HEK293 (cell line): ENCODE measurements around the gene HOATZ.

Experiments used
- CTCF ChIA-PET: fragments of 350-600 bp; formaldehyde crosslinking; extraction: SDS; loops from one replicate; lab custom pipeline; 2021; ENCODE audit warnings: antibody characterized with exemption; lab: Yijun Ruan, JAX
- POLR2A ChIA-PET: fragments of 300-600 bp; formaldehyde crosslinking; extraction: SDS; loops from one replicate; lab custom pipeline; 2020; ENCODE audit warnings: antibody characterized with exemption, inconsistent platforms; lab: Yijun Ruan, JAX
- H3K27ac ChIP-seq: fragments of 200-500 bp; sonication (Bioruptor generic); 2 replicates; pipeline ENCODE4 v1.5.1; 2014; ENCODE audit warnings: low read depth, low read length, control low read depth, inconsistent platforms; ENCODE audit errors: extremely low read depth
- H3K36me3 ChIP-seq, 2 experiments: fragments of 200-500 bp in 1 of 2; sonication (Bioruptor generic) in 1 of 2; 1 replicate in 1 of 2; 2 replicates in 1 of 2; pipeline ENCODE4 v1.5.1; 2014 to 2017; ENCODE audit warnings: inconsistent platforms in 2 of 2, low read length in 2 of 2; ENCODE audit not compliant: control insufficient read depth in 2 of 2, insufficient read depth in 1 of 2
- H3K4me1 ChIP-seq: fragments of 200-500 bp; sonication (Bioruptor generic); 2 replicates; pipeline ENCODE4 v1.5.1; 2014; ENCODE audit warnings: mild to moderate bottlenecking, low read length, inconsistent platforms; ENCODE audit not compliant: control insufficient read depth, insufficient read depth
- H3K4me3 ChIP-seq: 2 replicates; pipeline ENCODE4 v1.5.1; 2011; ENCODE audit warnings: low read depth, mild to moderate bottlenecking, control low read depth, low read length, moderate library complexity
- H3K9me3 ChIP-seq: fragments of 200-500 bp; sonication (Bioruptor generic); 2 replicates; pipeline ENCODE4 v1.5.1; 2014; ENCODE audit warnings: low read depth, low read length, inconsistent platforms; ENCODE audit not compliant: control insufficient read depth, insufficient read depth
- BCL11B ChIP-seq: fragments of 450-650 bp; formaldehyde crosslinking; IDR thresholded peaks from 2 replicates; pipeline ENCODE4 v1.5.1; 2016; ENCODE audit warnings: low read depth, missing biosample characterization, missing genetic modification characterization
- GLIS1 ChIP-seq: fragments of 450-650 bp; formaldehyde crosslinking; IDR thresholded peaks from 2 replicates; pipeline ENCODE4 v1.5.1; 2016; ENCODE audit warnings: missing biosample characterization, missing genetic modification characterization
- GLIS2 ChIP-seq: fragments of 450-650 bp; formaldehyde crosslinking; IDR thresholded peaks from 2 replicates; pipeline ENCODE4 v1.5.1; 2016; ENCODE audit warnings: missing biosample characterization, missing genetic modification characterization
- KLF17 ChIP-seq: fragments of 450-650 bp; formaldehyde crosslinking; IDR thresholded peaks from 2 replicates; pipeline ENCODE4 v1.5.1; 2016; ENCODE audit warnings: missing biosample characterization, missing genetic modification characterization
- MYNN ChIP-seq: fragments of 450-650 bp; formaldehyde crosslinking; IDR thresholded peaks from 2 replicates; pipeline ENCODE4 v1.5.1; 2016; ENCODE audit warnings: missing biosample characterization, missing genetic modification characterization, borderline replicate concordance
- PRDM1 ChIP-seq: fragments of 450-650 bp; formaldehyde crosslinking; IDR thresholded peaks from 2 replicates; pipeline ENCODE4; 2016; ENCODE audit warnings: missing biosample characterization, missing genetic modification characterization
- SCRT1 ChIP-seq: fragments of 450-650 bp; formaldehyde crosslinking; IDR thresholded peaks from 2 replicates; pipeline ENCODE4 v1.5.1; 2016; ENCODE audit warnings: missing biosample characterization, missing genetic modification characterization, borderline replicate concordance
- ZBTB17 ChIP-seq: fragments of 450-650 bp; formaldehyde crosslinking; IDR thresholded peaks from 2 replicates; pipeline ENCODE4 v1.5.1; 2016; ENCODE audit warnings: missing biosample characterization, missing genetic modification characterization
- ZNF157 ChIP-seq: fragments of 450-650 bp; formaldehyde crosslinking; IDR thresholded peaks from 2 replicates; pipeline ENCODE4 v1.5.1; 2016; ENCODE audit warnings: missing biosample characterization, missing genetic modification characterization
- ZNF184 ChIP-seq: fragments of 450-650 bp; IDR thresholded peaks from 2 replicates; pipeline ENCODE4 v1.5.1; 2018; ENCODE audit warnings: missing biosample characterization, mild to moderate bottlenecking, missing genetic modification characterization
- ZNF324 ChIP-seq: fragments of 450-650 bp; formaldehyde crosslinking; IDR thresholded peaks from 2 replicates; pipeline ENCODE4 v1.5.1; 2016; ENCODE audit warnings: missing biosample characterization, missing genetic modification characterization
- ZNF335 ChIP-seq: fragments of 450-650 bp; formaldehyde crosslinking; conservative IDR thresholded peaks from 2 replicates; pipeline ENCODE4 v1.5.1; 2016; ENCODE audit warnings: missing biosample characterization, missing genetic modification characterization
- ZNF341 ChIP-seq: fragments of 450-650 bp; formaldehyde crosslinking; IDR thresholded peaks from 2 replicates; pipeline ENCODE4; 2016; ENCODE audit warnings: low read depth, missing biosample characterization, missing genetic modification characterization
- ZNF658 ChIP-seq: fragments of 450-650 bp; formaldehyde crosslinking; IDR thresholded peaks from 2 replicates; pipeline ENCODE4; 2016; ENCODE audit warnings: missing biosample characterization, missing genetic modification characterization
- ZNF692 ChIP-seq: fragments of 450-650 bp; formaldehyde crosslinking; IDR thresholded peaks from 2 replicates; pipeline ENCODE4 v1.5.1; 2016; ENCODE audit warnings: missing biosample characterization, missing genetic modification characterization
- TF ChIP-seq, protein P1 (sequence below): fragments of 450-650 bp; IDR thresholded peaks from 2 replicates; pipeline ENCODE4 v1.5.1; 2018; ENCODE audit warnings: missing biosample characterization, mild to moderate bottlenecking, missing genetic modification characterization
- TF ChIP-seq, protein P2 (sequence below): fragments of 450-650 bp; formaldehyde crosslinking; optimal IDR thresholded peaks from 2 replicates; pipeline ENCODE3; 2016; ENCODE audit warnings: missing biosample characterization, mild to moderate bottlenecking, missing genetic modification characterization

Gene HOATZ

DNA sequence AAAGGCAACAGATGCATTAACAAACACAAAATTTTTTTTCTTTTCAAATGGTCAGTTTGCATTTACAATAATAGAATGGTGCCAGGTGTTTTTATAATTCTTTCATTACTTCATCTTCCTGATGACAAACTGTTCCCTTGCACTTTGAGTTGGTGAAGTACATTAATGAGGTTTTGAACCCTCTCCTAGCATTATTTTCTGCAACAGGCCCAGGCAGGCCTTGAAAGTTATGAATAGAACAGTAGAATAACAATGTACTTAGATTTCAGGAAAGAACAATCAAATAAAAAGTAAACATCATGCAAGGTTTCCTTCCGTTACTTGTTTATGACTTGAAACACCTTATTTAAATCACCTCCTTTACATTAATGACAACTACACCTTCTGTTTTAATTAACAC is 12.0 kb upstream of the HOATZ start (continued):
- TF ChIP-seq KLF17 (tag by site-specific recombination) (no peak), MYNN (no peak)
- TF ChIP-seq, protein P1, sequence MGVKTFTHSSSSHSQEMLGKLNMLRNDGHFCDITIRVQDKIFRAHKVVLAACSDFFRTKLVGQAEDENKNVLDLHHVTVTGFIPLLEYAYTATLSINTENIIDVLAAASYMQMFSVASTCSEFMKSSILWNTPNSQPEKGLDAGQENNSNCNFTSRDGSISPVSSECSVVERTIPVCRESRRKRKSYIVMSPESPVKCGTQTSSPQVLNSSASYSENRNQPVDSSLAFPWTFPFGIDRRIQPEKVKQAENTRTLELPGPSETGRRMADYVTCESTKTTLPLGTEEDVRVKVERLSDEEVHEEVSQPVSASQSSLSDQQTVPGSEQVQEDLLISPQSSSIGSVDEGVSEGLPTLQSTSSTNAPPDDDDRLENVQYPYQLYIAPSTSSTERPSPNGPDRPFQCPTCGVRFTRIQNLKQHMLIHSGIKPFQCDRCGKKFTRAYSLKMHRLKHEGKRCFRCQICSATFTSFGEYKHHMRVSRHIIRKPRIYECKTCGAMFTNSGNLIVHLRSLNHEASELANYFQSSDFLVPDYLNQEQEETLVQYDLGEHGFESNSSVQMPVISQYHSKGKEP, result no peak

DNA sequence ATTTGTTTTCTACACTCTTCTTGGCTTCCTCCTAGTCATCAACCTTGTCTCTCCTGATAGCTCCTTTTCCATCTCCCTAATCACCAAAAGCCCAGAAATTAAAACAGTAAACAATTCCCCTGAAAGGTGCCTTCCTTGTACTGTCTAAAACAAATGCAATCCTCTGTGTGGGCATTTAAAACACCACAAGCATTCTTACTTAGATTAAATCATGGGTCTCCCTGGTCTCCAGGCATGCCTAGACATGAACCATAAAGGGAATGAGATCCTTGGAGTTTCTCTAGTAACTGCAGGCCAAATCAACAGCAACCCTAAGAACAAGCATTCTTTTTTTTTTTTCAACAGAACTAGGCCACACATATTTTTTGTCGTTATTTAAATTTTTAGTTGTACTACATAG is 4.3 kb upstream of the HOATZ start:
- TF ChIP-seq GLIS1 (tag by site-specific recombination) (0 out of 2 replicates have a peak, but pooled peaks have one; percentile 7), BCL11B (tag by site-specific recombination) (no peak), ZNF692 (peak; percentile 67; the same call in 1 of the 2 replicates), ZNF335 (0 out of 2 replicates have a peak, but pooled peaks have one; percentile 17)
- Histone ChIP-seq H3K9me3 (no peaks in the 10 kb centered on the region), H3K36me3 (no peaks in the 10 kb centered on the region), H3K4me1 (no peaks in the 10 kb centered on the region), H3K4me3 (no peak overlapping the region), H3K27ac (no peak overlapping the region)
- ChIA-PET CTCF (no interaction called here), POLR2A (interaction anchor here (0.7 kb wide), 1 partner anchor 1375 kb away, joined by 4 read pairs; no protein-coding TSS in a partner anchor)

- Histone ChIP-seq H3K27ac (no peak within 1 kb of the TSS), H3K4me3 (no peak within 1 kb of the TSS), H3K4me1 (no peaks in the 10 kb centered on the region), H3K36me3 (no peaks in the 10 kb centered on the region), H3K9me3 (no peaks in the 10 kb centered on the region)
- ChIA-PET CTCF (interaction anchor here (0.9 to 1.4 kb wide), 3 partner anchors 13 to 329 kb away, joined by 3 read pairs; no protein-coding TSS in a partner anchor), POLR2A (no interaction called here)
- TF ChIP-seq ZNF324 (no peak), ZBTB17 (tag by site-specific recombination) (peak; percentile 26; the same call in 1 of the 2 replicates), ZNF335 (peak; percentile 69), PRDM1 (no peak), ZNF341 (tag by site-specific recombination) (no peak), SCRT1 (tag by site-specific recombination) (no peak), ZNF184 (tag by site-specific recombination) (no peak), GLIS2 (0 out of 2 replicates have a peak, but pooled peaks have one; percentile 25), ZNF658 (tag by site-specific recombination) (no peak), ZNF157 (tag by site-specific recombination) (no peak)
- TF ChIP-seq, protein P2, sequence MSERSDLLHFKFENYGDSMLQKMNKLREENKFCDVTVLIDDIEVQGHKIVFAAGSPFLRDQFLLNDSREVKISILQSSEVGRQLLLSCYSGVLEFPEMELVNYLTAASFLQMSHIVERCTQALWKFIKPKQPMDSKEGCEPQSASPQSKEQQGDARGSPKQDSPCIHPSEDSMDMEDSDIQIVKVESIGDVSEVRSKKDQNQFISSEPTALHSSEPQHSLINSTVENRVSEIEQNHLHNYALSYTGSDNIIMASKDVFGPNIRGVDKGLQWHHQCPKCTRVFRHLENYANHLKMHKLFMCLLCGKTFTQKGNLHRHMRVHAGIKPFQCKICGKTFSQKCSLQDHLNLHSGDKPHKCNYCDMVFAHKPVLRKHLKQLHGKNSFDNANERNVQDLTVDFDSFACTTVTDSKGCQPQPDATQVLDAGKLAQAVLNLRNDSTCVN (tag by site-specific recombination), result peak; percentile 43
Measured at GRCh38 chr11:111512296-111513239, 2.0 kb upstream of the HOATZ start, which contains the start of gene BTG4. TSS of gene BTG4 (minus strand) at chr11:111512386. CDS start at chr11:111498776, 13,610 bp downstream.
